PC-3 (cell line): ENCODE results near the gene BHLHE23. TPM values are rescaled to one million over a fixed set of nuclear protein-coding genes. Genes with fewer than 3 reads are reported as not detected.

ENCODE experiments used
- ATAC-seq: fragments of 200-7000 bp; cut with Tn5 transposase; 2 replicates; pipeline ENCODE4 v1.9.1; 2020; ENCODE audit warnings: mild to moderate bottlenecking, moderate library complexity
- BruUV-seq: library from RNA; stranded (reverse); fragments of 400-500 nt; replicated peaks from 2 replicates; lab custom pipeline; 2021; lab: Mats Ljungman, UMichigan
- CTCF ChIA-PET: fragments of 300-600 bp; sonication (Branson Sonifier 250); formaldehyde crosslinking; loops from one replicate; lab custom pipeline; 2022; ENCODE audit warnings: antibody characterized with exemption; lab: Charles Lee
- POLR2A ChIA-PET: fragments of 300-600 bp; sonication (Branson Sonifier 250); formaldehyde crosslinking; loops from one replicate; lab custom pipeline; 2022; ENCODE audit warnings: antibody characterized with exemption; ENCODE audit not compliant: unreplicated experiment; lab: Charles Lee
- DNase-seq: peaks from one replicate; pipeline ENCODE4 v3.0.0-alpha.2; 2015
- H2AFZ ChIP-seq: fragments of 300-600 bp; sonication (generic); 2 replicates; pipeline ENCODE4 v1.6.0; 2016; ENCODE audit warnings: antibody characterized with exemption, low read length
- H3F3A ChIP-seq: fragments of 300-600 bp; sonication (generic); one replicate; pipeline ENCODE4 v1.6.0; 2017; ENCODE audit warnings: antibody characterized with exemption, low read length, control low read depth, mild to moderate bottlenecking; ENCODE audit not compliant: unreplicated experiment
- H3K27ac ChIP-seq: fragments of 300-600 bp; sonication (generic); 2 replicates; pipeline ENCODE4 v1.5.1; 2016; ENCODE audit warnings: mild to moderate bottlenecking, low read length
- H3K27me3 ChIP-seq: fragments of 300-600 bp; sonication (generic); 2 replicates; pipeline ENCODE4 v1.6.1; 2016; ENCODE audit warnings: low read length, mixed read lengths
- H3K36me3 ChIP-seq: fragments of 300-600 bp; sonication (generic); 2 replicates; pipeline ENCODE4 v1.6.1; 2016; ENCODE audit warnings: low read depth, mixed run types, low read length, mixed read lengths
- H3K4me1 ChIP-seq: fragments of 300-600 bp; sonication (generic); 2 replicates; pipeline ENCODE4 v1.5.1; 2016; ENCODE audit warnings: low read length; ENCODE audit not compliant: insufficient read depth
- H3K4me2 ChIP-seq: fragments of 300-600 bp; sonication (generic); 2 replicates; pipeline ENCODE4 v1.6.0; 2016; ENCODE audit warnings: low read length
- H3K4me3 ChIP-seq: fragments of 300-600 bp; sonication (generic); 2 replicates; pipeline ENCODE4 v1.5.1; 2016; ENCODE audit warnings: mild to moderate bottlenecking, low read length, mixed read lengths
- H3K79me2 ChIP-seq: fragments of 300-600 bp; sonication (generic); 2 replicates; pipeline ENCODE4 v1.6.1; 2017; ENCODE audit warnings: low read length, mixed read lengths
- H3K9ac ChIP-seq: fragments of 300-600 bp; sonication (generic); 2 replicates; pipeline ENCODE4 v1.6.0; 2016; ENCODE audit warnings: mild to moderate bottlenecking, low read length
- H3K9me2 ChIP-seq: fragments of 300-600 bp; sonication (generic); replicated peaks from 2 replicates; pipeline ENCODE4 v1.6.1; 2016; ENCODE audit warnings: mixed run types, low read length, mixed read lengths
- H3K9me3 ChIP-seq: fragments of 300-600 bp; sonication (generic); 2 replicates; pipeline ENCODE4 v1.6.1; 2016; ENCODE audit warnings: low read length, mixed read lengths
- H4K20me1 ChIP-seq: fragments of 300-600 bp; sonication (generic); 2 replicates; pipeline ENCODE4 v1.6.1; 2016; ENCODE audit warnings: low read length, mixed read lengths
- CTCF ChIP-seq: fragments of 300-600 bp; sonication (generic); conservative IDR thresholded peaks from 2 replicates; pipeline ENCODE4 v1.5.1; 2017; ENCODE audit warnings: antibody characterized with exemption, low read depth, mild to moderate bottlenecking, low read length
- EZH2 ChIP-seq: fragments of 300-600 bp; sonication (generic); IDR thresholded peaks from one replicate; pipeline ENCODE4 v1.6.1; 2017; ENCODE audit warnings: antibody characterized with exemption, mild to moderate bottlenecking, low read length; ENCODE audit not compliant: unreplicated experiment
- EZH2phosphoT487 ChIP-seq: fragments of 300-600 bp; sonication (generic); IDR thresholded peaks from 2 replicates; pipeline ENCODE4 v1.6.1; 2018; ENCODE audit warnings: mild to moderate bottlenecking, antibody characterized with exemption, low read length, borderline replicate concordance
- intact Hi-C: fragments of 100-400 bp; cut with micrococcal nuclease; formaldehyde crosslinking; loops from 2 replicates; pipeline ENCODE4 v1.9.0; 2023
- total RNA-seq: library from RNA; depleted of rRNA; stranded (reverse); fragments of >200 nt; gene quantifications from 2 replicates; pipeline ENCODE4 v1.2.3, GENCODE V29; 2014

BHLHE23 gene
- total RNA-seq, 1 experiment from 2014 or later = not detected

- Histone ChIP-seq H3K9me2 (no peaks in the 10 kb centered on the region), H3K9ac (no peak overlapping the region), H3K36me3 (no peaks in the 10 kb centered on the region), H3F3A (no peaks in the 10 kb centered on the region), H3K79me2 (no peaks in the 10 kb centered on the region), H2AFZ (no peak overlapping the region), H3K27me3 (peaks cover 74% of the 10 kb centered on the region), H4K20me1 (no peaks in the 10 kb centered on the region), H3K27ac (no peak overlapping the region), H3K4me2 (no peak overlapping the region), H3K4me1 (no peaks in the 10 kb centered on the region), H3K4me3 (no peak overlapping the region), H3K9me3 (no peaks in the 10 kb centered on the region)
- DNase-seq (no peak), ATAC-seq (no peak)
- TF ChIP-seq EZH2phosphoT487 (no peak), EZH2 (no peak), CTCF (no peak)
- CTCF ChIA-PET = interaction anchor here (0.8 to 0.9 kb wide), 2 partner anchors 75 to 152 kb away, joined by 3 read pairs; no protein-coding TSS in a partner anchor
- intact Hi-C loops = no loop called here
- POLR2A ChIA-PET = no interaction called here
- BruUV-seq = no TSS peak
These were observed 40.5 kb upstream of the BHLHE23 start for GRCh38 chr20:63047267-63047666.

- ChIA-PET POLR2A (no interaction called here), CTCF (interaction anchor here (0.9 kb wide), 1 partner anchor 152 kb away, joined by 3 read pairs; no protein-coding TSS in a partner anchor)
- H4K20me1 ChIP-seq = no peaks in the 10 kb centered on the region
- no peaks in the 10 kb centered on the region for H3K9me3 ChIP-seq
- ATAC-seq (no peak), DNase-seq (no peak)
- no peak overlapping the region for H3K4me2 ChIP-seq
- H3K9me2 ChIP-seq = no peaks in the 10 kb centered on the region
- H3K27ac ChIP-seq = no peak overlapping the region
- intact Hi-C loops = no loop called here
- H3K79me2 ChIP-seq = no peaks in the 10 kb centered on the region
- H3K4me1 ChIP-seq = no peaks in the 10 kb centered on the region
- H3K27me3 ChIP-seq = peaks cover 74% of the 10 kb centered on the region
- no peak overlapping the region for H3K9ac ChIP-seq
- no TSS peak for BruUV-seq
- H3F3A ChIP-seq = no peaks in the 10 kb centered on the region
- H3K36me3 ChIP-seq = no peaks in the 10 kb centered on the region
- no peak overlapping the region for H3K4me3 ChIP-seq
- no peak overlapping the region for H2AFZ ChIP-seq
- no peak for TF ChIP-seq EZH2phosphoT487
- no peak for TF ChIP-seq CTCF
These were observed 40.1 kb upstream of the BHLHE23 start for GRCh38 chr20:63046841-63047240.

GRCh38 chr20:63045991-63046390 is 39.2 kb upstream of the BHLHE23 start:
- Histone ChIP-seq H3F3A (no peaks in the 10 kb centered on the region), H3K27me3 (peaks cover 74% of the 10 kb centered on the region), H3K4me1 (no peaks in the 10 kb centered on the region), H3K79me2 (no peaks in the 10 kb centered on the region), H3K36me3 (no peaks in the 10 kb centered on the region), H3K9me2 (no peaks in the 10 kb centered on the region), H3K9ac (no peak overlapping the region), H3K9me3 (no peaks in the 10 kb centered on the region), H3K4me3 (no peak overlapping the region), H4K20me1 (no peaks in the 10 kb centered on the region), H3K4me2 (no peak overlapping the region), H3K27ac (no peak overlapping the region), H2AFZ (no peak overlapping the region)
- TF ChIP-seq EZH2 = no peak
- TF ChIP-seq EZH2phosphoT487 = no peak
- TF ChIP-seq CTCF = no peak
- no peak for ATAC-seq
- BruUV-seq = no TSS peak
- intact Hi-C loops = no loop called here
- POLR2A ChIA-PET = no interaction called here
- DNase-seq = no peak
- CTCF ChIA-PET = no interaction called here
